C4-2B (cell line): ENCODE measurements around the gene EFNB2.

Experiments used
- ZFX ChIP-seq: fragments of 450-650 bp; IDR thresholded peaks from 2 replicates; pipeline ENCODE4 v1.6.1; 2017
- TF ChIP-seq, protein P1 (sequence below): fragments of 450-650 bp; conservative IDR thresholded peaks from 2 replicates; pipeline ENCODE4 v1.5.1; 2017; ENCODE audit warnings: mild to moderate bottlenecking

DNA sequence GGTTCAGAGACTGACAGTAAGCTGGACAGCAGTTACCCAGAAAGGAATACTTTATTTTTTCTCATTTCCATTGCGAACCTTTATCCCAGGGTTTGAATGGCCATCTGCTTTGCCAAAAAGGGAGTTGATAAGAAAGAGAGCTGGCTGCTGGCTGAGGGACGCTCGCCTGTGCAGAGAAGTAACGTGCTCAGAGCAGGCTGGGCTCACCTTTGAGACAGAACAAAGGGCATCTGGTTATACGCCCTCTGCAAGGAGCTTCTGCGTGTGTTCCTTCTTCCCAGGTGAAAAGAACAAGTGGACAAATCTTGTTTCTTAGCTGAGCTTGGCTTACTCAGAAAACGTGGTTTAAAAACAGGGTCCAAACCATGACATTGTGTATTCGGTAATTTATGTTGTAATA is 47.4 kb downstream of the EFNB2 start:
- TF ChIP-seq, protein P1, sequence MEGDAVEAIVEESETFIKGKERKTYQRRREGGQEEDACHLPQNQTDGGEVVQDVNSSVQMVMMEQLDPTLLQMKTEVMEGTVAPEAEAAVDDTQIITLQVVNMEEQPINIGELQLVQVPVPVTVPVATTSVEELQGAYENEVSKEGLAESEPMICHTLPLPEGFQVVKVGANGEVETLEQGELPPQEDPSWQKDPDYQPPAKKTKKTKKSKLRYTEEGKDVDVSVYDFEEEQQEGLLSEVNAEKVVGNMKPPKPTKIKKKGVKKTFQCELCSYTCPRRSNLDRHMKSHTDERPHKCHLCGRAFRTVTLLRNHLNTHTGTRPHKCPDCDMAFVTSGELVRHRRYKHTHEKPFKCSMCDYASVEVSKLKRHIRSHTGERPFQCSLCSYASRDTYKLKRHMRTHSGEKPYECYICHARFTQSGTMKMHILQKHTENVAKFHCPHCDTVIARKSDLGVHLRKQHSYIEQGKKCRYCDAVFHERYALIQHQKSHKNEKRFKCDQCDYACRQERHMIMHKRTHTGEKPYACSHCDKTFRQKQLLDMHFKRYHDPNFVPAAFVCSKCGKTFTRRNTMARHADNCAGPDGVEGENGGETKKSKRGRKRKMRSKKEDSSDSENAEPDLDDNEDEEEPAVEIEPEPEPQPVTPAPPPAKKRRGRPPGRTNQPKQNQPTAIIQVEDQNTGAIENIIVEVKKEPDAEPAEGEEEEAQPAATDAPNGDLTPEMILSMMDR: no peak
- no peak for TF ChIP-seq ZFX
